HG02759 (cell line): ENCODE results near the gene PTPRT.
"Not testable (repeated sequence)": the region's sequence is repeated elsewhere in the genome, so short reads cannot be mapped to it uniquely, and the experiment has no call there.

ENCODE experiments used
- ATAC-seq: cut with Tn5 transposase; IDR thresholded peaks from one replicate; pipeline ENCODE4 v1.9.1; 2021; ENCODE audit warnings: mild to moderate bottlenecking, moderate library complexity; ENCODE audit not compliant: unreplicated experiment

The PTPRT gene

DNA sequence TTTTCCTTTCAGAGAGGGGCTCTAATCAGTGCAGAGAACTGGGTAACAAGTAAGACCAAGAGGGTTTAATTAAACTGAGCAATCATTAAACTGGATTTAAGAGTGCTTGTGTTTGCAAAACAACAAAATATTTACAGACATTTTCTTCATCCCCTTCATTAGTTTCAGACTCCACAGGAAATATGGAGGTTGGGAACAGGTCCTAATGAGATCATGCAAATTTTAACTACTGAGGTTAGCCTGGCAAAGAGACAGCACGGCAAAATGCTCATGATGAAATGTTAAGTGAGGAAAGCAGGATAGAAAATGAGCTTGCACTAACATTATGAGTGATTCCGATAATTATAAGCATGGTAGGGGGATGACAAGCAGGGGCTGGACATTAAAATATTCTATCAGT, 268.9 kb downstream of the PTPRT start:
- ATAC-seq, result no peak

DNA sequence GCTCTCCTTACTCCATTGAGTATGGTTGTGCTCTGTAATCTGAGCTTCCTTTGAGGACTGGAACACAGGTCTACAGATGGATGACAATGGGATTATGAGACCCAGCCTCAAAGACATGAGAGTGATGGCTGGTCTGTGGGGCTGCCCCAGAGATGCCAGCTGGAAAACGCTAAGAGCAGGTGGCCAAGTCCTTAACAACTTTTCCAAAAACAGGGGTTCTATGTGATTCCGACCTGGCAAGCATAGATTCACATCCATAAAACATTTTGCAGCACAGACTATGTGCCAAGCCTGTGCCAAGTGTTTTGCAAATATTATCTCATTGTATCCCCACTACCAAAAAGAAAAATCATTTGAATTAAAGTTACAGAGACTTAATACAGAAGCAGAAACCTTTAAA, 270.4 kb downstream of the PTPRT start:
- ATAC-seq, result no peak

DNA sequence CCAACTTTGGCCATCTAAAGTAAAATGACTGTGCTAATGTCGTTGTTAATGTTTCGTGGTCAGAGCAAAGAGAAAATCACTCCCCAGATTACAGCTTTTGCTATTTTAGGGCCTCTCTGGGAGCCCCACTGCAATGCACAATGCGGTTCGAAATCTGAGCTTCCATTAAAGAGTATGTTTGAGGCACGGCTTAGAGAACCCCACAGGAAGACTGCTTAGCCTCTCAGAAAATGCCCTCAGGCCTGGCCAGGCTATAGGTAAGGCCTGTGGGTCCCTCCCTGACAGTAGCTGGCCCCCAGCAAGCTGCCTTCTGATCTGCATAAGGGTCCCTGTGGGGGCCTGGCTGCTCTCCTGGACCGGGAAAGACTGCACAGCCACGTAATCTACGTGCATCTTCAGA, 274.6 kb downstream of the PTPRT start:
- ATAC-seq, result no peak

DNA sequence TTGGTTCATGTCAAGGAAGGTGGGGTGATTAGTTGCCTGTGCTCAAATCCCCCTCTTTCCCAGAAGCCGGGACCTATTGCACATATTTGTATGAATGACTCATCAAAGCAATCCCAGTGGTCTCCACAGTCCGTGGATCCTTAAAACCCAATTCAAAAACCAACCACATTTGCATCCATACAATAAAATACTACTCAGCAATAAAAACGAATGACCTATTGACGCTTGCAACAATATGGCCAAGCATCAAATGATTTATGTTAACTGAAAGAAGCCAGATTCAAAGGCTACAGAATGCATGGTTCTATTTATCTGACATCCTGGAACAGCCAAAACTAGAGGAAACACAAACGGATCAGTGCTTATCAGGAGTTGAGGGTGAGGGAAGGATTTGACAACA, 275.4 kb downstream of the PTPRT start:
- no peak for ATAC-seq

DNA sequence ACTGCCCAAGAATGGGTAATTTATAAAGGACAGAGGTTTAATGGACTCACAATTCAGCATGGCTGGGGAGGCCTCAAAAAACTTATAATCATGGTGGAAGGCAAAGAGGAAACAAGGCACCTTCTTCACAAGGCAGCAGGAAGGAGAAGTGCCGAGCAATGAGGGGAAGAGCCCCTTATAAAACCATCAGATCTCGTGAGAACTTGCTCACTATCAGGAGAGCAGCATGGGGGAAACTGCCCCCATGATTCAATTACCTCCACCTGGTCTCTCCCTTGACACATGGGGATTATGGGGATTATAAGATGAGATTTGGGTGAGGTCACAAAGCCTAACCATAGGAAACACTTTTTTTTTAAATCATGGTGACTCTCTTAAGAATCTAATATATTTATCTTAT, 278.9 kb downstream of the PTPRT start:
- not testable (repeated sequence) for ATAC-seq

DNA sequence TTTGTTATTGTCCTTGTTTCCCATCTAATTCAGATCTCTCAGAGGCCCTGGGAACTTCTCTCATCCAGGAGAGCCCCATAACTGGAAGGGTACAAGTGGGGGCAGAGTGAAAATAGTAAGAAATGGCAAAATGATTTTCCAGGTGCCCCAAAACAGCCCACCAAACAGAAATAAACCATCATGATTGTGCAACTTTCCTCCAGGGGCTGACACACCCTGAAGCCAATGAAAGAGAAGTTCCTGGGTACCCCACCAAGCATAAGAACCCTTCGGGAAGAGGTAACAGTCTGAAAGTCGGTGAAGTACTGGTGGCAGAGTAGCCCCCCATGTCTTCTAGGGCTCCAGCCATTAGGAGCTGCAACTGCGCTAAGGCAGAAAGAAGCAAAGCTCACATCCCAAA, 282.0 kb downstream of the PTPRT start:
- no peak for ATAC-seq

DNA sequence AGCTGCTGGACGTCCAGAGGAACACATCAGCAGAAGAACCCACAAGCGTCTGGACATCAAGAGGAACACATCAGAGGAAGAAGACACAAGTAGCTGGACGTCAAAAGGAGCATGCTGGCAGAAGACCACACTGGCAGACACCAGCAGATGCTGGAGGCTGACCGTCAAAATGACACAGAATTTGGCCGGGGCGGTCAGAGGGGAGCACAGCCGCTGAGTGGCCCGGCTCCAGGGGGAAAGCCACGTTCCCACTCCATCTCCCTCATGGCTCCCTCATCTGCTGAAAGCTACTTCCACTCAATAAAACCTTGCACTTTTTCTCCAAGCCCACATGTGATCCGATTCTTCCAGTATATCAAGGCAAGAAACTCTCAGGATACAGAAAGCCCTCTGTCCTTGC, 283.6 kb downstream of the PTPRT start:
- ATAC-seq, result no peak

DNA sequence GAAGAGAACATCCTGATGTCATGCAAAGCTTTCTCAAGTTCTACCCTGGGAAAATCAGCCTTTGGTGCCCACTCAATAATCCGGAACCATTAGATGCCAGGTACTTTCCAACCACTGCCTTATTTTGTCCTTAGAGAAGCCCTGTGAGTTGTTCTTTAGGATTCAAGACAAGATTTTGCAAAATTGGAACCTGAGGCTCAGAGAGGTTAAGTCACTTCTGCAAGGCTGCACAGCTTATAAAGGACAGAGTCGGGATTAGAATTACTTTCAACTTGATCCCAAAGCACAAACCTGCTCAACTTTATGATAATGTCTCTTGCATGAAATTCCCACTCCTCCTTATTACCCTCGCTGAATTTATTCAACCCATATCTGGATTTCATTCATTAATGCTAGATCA, 287.2 kb downstream of the PTPRT start:
- no peak for ATAC-seq

DNA sequence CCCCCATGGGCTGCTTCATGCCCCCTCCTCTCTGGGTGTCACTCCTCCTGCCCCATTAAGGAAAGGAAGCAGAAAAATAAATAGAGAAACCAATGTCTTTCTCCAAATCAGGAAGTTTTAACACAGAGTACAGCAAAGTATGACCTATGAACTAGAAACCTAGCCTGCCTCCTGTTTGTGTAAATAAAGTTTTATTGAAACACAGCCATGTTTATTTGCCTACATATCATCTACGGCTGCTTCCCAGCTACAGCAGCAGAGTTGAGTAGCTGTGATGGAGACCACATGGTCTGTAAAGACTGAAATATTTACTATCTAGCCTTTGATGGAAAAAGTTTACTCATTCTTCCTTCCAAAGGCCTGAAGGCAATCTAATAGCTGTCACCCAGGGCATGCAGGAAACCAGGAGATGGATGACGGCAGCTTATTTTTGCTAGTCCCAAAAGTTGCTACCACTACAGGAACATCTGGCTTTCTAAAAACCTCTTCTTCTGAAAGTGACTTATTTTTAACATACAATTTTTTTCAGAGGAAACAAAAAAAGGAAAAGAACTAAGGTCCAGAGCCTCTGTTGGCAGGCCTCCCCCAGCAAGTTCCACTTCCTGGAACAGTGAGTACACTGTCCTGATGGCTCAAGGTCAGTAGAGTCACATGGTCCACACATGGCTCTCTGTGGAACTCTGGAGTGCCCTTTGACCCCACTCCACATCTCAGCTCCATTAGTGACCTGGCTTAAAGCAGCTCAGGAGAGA, 287.8 kb downstream of the PTPRT start:
- no peak for ATAC-seq

DNA sequence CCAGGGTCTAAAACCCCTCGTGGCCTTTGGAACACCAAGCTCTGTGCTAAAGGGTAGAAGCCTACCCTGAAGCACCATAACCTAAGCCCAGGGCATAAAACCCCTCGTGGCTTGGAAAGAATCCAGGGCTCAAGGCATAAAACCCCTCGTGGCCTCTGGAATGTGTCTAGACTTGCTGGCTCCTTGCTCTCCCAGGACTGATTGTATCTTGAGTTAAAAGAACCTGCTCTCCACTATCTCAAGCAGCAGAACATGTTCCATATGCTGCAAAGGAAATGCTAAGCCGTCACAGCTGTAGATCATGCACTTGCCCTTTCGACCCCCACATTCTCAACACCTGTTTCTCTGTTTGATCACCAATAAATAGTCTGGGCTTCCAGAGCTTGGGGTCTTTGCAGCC, 288.9 kb downstream of the PTPRT start:
- not testable (repeated sequence) for ATAC-seq

DNA sequence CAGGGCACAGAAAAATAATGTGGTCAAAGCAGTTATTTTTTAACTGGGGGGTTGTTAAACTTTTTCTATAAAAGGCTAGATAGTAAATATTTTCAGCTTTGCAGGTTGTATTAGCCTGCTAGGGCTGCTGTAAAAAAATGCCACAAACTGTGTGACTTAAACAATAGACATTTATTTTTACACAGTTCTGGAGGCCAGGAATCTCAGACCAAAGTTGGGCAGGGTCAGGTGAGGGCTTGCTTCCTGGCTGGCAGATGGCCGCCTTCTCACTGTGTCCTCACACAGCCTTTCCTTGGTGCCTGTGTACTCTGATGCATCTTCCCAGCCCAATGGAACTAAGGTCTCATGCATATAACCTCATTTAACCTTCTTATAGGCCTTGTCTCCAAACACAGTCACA, 294.7 kb downstream of the PTPRT start:
- ATAC-seq, result no peak

DNA sequence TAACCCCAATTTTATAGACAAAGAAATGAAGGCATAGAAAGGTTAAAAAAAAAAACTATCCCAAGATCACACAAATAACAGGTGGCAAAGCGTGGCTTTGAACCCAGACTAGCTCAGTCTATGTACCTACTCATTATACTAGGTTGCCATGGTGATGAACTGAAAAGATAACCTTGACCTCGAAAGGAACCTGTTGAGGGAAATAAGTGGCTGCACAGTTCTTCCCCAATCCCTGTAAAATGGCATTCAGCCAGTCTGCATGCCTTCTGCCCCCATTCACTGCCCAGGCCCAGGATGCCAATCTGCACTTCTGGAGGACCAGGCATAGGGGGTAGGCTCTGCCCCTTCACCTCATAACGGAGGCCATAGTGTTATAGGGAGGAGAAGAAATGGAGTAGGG, 295.2 kb downstream of the PTPRT start:
- no peak for ATAC-seq

DNA sequence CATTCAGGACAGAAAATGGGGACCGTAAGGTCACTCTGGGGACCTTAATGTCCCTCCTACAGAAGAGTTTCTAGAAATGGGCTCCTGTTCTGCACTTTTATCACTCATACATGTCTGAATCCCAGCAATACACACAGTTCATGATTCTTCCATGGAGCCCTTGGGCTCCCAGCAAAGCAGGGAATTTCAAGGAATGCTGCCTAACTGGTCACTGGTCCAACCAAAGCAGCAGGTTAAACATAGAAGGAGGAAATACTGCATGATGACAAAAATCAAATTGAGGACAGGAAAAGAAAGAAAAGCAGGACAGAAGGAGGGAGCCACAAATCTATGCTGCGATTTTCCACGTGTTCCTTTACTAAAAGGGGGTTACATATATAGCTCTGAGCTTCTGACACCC, 300.2 kb downstream of the PTPRT start:
- no peak for ATAC-seq

DNA sequence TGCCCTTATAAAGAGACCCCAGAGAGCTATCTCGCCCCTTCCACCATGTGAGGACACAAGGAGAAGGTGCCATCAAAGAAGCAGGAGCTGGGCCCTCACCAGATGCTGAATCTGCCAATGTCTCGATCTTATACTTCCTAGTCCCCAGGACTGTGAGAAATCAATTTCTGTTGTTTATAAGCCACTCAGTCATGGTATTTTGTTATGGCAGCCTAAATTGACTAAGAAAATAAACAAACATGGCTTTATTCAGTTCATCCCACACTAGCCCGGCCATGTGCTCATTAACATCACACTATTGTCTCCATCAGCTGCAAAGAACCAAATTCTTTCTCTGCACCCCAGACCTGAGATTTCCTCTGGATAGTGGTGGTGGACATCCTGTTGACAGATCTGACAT, 302.4 kb downstream of the PTPRT start:
- ATAC-seq, result no peak

DNA sequence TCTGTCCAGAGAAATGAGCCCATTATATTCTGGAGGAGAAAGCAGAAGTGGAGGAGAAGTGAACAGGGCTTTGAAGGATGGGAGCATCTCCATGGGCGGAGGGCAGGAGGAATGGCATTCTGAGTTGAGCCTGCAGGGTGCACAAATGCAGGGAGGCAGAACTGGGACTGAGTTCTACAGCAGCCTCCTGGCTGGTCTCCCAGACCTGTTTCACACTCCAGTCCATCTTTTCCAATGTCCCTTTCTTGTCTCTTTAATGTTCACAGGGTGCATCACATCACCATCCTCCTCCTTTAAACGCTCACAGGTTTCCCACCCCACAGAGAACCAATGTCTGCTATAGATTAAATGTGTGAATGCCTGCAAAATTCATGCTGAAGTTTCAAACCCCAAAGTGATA, 302.9 kb downstream of the PTPRT start:
- ATAC-seq, result no peak

DNA sequence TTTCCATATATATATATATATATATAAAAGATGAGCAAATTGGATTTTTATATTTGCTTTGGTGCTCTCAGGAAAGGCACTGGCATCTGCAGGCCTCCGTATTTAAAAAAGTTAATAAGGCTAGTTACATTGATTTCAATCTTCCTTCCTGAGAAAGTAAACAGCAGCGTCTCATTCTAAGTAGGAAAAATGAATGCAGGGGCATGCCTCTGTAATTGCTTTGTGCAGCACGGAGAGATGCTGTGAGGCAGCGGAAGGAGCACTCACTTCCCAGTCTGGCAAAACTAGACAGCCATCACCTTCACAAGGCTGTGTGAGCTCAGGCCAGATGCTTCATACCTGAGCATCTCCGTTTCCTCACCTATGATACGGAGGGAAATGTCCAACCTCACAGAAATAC, 303.7 kb downstream of the PTPRT start:
- ATAC-seq, result no peak

DNA sequence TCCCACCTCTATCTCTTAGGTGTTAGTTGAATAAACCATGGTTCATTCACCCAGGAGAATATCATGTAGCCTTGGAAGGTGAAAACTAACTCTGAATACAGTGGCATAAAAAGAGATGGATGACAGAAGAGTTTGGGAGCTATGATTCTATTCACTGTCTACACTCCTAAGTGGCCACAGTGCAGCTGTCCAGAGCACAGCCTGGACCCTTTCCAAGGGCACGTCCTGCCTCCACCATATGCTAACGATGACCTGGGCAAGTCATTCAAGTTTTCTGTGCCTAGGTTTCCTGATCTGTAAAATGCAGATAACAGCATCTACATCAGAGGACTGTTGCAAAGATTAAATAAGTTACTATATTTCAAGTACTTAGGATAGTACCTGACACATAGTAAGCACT, 314.1 kb downstream of the PTPRT start:
- ATAC-seq, result no peak

DNA sequence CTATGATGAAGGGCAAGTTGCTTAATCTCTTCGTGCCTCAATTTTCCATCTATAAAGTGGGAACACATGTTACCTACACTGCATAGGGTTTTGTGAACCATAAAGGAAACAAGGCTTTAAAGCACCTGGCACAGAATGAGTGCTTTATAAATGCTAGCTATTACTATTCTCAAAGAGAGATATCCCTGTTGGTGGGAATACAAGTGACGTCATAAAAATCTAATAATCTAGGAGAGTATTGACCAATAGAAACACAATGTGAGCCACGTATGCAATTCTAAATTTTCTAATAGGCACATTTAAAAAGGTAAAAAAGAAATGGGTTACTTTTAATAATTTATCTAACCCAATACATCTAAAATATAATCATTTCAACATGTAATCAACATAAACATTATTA, 316.4 kb downstream of the PTPRT start:
- no peak for ATAC-seq

DNA sequence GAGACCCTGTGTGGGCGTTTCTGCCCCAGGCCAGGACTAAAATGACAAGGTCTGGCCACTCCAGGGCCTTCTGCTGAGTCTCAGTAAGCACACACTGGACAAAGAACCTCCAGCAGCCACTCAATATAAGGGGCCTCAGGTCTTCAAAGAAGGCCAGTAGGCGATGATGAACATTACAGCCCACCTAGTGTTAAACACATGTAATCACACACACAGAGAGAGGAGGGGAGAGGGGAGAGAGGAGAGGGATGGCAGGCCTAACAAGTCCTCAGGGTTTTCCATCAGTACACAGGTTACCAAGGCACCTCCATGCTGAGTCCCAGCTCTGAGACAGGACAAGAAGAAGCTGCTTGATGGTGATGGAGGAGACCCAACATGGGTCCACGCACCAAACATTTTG, 325.6 kb downstream of the PTPRT start:
- no peak for ATAC-seq

DNA sequence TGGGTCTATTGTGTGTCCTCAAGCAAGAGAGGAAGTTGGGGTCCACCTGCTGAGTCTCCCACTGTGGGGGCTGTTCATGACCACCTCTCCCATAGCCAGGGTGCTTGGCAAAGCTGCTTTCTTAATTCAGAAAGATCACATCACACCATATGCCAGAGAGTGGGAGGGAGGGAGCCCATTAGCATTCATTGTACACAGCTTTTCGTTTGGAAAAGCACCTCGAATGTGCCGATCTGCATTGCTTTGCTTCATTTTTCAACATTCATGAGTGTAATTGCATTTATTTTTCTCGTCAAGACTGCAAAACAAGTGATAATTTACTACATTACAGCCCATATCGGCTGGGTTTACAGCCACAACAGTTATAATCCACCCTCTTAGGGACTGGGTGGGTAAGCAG, 327.3 kb downstream of the PTPRT start:
- ATAC-seq, result no peak

DNA sequence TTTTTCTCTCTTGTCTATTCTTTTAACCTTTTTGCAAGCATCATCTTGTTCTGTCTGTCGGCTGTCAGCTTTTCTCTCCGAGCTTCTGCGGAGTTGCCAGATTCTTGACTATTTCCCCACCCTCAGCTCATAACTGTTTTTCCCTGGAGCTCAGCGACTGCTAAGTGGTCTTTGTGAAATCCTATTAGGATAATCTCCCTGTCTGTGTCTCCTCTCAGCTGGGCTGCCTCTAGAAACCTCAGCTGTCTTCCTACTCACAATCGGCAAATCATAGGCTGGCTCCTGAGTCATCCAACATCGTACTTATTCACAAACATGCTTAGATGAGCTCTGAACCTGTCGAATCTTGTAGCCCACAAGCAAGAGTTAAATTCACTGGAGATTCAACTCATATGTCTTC, 332.3 kb downstream of the PTPRT start:
- ATAC-seq, result no peak

DNA sequence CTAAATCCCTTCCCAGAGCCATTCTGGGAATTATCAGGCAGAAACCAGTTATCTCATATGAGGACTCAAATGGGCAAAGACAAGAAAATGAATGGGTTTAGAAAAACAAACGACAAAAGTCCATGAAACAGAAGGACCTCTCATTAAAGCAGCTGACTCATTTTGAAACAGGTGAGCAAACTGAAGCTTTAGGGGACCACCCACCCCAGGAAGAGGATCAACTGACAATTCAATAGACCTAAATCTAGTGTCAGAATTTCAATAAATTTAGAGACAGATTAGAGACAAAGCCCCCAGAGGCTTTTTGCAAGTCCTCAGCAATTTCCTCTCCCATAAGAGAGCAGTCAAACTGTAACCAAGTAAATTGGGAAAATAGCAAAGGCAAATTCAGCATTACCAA, 333.8 kb downstream of the PTPRT start:
- no peak for ATAC-seq

DNA sequence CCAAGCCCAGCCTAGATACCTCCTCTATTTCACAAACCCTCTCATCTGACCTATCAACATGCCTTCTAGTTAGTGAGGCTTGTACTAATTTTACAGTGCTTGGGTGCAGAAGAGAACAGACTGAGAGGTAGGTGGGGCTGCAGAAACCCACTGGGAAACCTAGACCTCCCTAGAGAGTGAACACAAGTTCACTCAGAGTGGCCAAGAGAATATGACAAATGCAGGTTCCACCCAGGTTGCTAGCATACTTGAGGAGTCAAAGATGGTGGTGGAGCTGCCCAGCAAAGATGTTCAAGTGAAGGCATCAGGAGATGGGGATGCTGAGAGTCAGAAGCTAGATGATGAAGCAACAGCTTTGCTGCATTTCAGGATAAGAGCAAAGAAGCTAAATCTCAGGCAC, 337.0 kb downstream of the PTPRT start:
- ATAC-seq, result no peak
